Fibroblast of villous mesenchyme (primary cell): ENCODE measurements around the gene OR7G2. TPM values are rescaled to one million over a fixed set of nuclear protein-coding genes. Genes with fewer than 3 reads are reported as not detected.
A peak's percentile ranks its signal among the peaks of the same experiment; 100 is the strongest.
"Not testable (repeated sequence)": the region's sequence is repeated elsewhere in the genome, so short reads cannot be mapped to it uniquely, and the experiment has no call there.

ENCODE experiments used
- DNase-seq: peaks from one replicate; pipeline ENCODE4 v3.0.0-alpha.2; 2010; ENCODE audit warnings: low read depth
- H3K4me3 ChIP-seq: 2 replicates; pipeline ENCODE4 v1.5.1; 2011; ENCODE audit warnings: low read depth, mild to moderate bottlenecking, low read length
- total RNA-seq: library from RNA; depleted of rRNA; stranded (reverse); fragments of >200 nt; gene quantifications from 2 replicates; pipeline ENCODE4 v1.2.3, GENCODE V29; 2012
- TF ChIP-seq, protein P1 (sequence below): IDR thresholded peaks from 2 replicates; pipeline ENCODE4 v1.5.1; 2012; ENCODE audit warnings: low read depth, mild to moderate bottlenecking, low read length; ENCODE audit not compliant: insufficient read depth

Gene OR7G2
- total RNA-seq, 1 donor = not detected

DNA sequence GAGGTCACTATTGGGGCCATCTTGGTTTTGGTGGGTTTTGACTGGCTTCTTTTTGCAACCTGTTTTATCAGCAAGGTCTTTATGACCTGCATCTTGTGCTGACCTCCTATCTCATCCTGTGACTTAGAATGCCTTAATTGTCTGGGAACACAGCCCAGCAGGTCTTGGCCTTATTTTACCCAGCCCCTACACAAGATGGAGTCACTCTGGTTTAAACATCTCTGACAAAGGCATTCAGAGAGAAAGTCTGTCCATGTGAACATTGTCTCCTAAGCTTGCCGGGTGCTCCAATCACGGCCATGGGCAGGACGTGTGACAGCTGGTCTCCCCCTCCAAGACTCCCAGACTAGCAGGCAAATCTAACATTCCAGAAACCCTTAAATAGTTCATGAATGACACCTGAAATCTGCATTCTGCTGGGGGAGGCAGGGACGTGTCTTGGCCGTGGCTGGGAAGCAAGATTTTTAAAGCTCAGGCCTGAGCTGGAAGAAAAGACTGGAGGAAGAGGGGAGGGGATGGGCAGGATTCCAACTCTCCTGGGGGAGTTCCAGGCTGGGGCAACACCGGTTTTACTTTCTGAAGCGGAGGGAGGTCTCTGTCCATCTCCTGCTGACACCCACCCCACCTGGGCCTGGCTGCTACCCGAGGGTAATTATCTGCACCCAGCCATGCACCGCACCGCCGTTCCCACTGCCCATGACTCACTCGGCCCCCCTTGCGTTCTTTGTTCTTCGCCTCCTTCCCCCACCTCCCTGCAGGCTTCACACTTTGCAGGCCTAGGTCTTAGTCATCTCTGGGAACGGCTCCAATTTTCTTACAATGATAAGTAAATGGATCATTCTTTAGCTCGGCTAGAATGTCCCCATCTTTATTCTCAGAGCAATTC, 32.0 kb downstream of the OR7G2 start:
- TF ChIP-seq, protein P1, sequence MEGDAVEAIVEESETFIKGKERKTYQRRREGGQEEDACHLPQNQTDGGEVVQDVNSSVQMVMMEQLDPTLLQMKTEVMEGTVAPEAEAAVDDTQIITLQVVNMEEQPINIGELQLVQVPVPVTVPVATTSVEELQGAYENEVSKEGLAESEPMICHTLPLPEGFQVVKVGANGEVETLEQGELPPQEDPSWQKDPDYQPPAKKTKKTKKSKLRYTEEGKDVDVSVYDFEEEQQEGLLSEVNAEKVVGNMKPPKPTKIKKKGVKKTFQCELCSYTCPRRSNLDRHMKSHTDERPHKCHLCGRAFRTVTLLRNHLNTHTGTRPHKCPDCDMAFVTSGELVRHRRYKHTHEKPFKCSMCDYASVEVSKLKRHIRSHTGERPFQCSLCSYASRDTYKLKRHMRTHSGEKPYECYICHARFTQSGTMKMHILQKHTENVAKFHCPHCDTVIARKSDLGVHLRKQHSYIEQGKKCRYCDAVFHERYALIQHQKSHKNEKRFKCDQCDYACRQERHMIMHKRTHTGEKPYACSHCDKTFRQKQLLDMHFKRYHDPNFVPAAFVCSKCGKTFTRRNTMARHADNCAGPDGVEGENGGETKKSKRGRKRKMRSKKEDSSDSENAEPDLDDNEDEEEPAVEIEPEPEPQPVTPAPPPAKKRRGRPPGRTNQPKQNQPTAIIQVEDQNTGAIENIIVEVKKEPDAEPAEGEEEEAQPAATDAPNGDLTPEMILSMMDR = no peak
- H3K4me3 ChIP-seq = no peak overlapping the region
- DNase-seq = peak; percentile 79

- DNase-seq = no peak
- H3K4me3 ChIP-seq = no peak overlapping the region
- TF ChIP-seq, protein P1 = no peak
Observed at GRCh38 chr19:9073806-9074205, 33.5 kb downstream of the OR7G2 start.

- DNase-seq = not testable (repeated sequence)
Observed at GRCh38 chr19:9071720-9072119, 35.6 kb downstream of the OR7G2 start.

DNA sequence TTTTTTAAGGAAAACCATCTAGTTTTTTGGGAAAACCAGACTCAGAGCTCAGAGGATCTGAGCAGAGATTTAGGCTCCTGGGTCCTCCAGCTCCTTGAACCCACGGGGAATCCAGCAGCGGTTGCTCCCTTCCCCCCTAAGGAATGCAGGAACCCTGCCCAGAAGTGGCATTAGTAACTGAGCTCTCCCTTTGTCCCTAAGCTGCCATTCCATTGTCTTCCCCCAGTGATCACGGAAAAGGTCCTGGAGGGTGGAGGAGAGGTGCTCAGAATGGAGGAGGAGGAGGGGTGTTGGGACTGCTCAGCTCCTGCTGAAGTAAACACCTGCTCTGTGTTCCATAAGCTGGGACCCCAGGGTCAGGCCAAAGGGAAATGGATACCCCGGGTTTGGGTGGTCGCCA, 37.2 kb downstream of the OR7G2 start:
- DNase-seq = no peak
- TF ChIP-seq, protein P1 = no peak
- H3K4me3 ChIP-seq = no peak overlapping the region

More at GRCh38 chr19:9071720-9072119, 35.6 kb downstream of the OR7G2 start:
- not testable (repeated sequence) for H3K4me3 ChIP-seq

DNA sequence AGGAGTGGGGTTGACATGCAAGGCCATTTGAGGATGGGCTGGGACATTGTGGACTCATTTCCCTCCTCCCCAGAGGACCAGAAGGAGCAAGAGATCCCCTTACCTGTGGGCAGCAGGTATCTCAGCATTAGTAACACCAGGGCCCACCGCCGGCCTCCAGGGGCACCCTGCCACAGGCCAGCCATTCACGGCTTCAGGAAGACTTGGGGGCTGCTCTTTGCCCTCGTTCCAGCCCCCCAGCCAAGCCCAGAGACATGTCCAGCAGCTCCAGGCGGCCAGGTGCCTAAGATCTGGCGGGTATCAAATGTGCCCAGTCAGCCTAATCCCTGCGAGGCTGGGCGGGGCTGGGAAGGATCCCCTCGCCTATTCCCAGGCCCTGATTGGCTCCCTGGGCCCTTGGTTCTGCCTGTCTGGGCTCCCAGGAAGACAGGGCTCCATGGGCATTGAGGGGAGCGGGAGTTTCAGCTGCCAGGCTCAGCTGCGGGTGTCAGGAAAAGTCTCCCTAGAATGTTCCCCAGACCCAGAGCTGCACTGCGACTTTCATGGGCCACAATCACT, 41.7 kb downstream of the OR7G2 start:
- H3K4me3 ChIP-seq = no peak overlapping the region
- TF ChIP-seq, protein P1 = no peak
- DNase-seq = no peak

DNA sequence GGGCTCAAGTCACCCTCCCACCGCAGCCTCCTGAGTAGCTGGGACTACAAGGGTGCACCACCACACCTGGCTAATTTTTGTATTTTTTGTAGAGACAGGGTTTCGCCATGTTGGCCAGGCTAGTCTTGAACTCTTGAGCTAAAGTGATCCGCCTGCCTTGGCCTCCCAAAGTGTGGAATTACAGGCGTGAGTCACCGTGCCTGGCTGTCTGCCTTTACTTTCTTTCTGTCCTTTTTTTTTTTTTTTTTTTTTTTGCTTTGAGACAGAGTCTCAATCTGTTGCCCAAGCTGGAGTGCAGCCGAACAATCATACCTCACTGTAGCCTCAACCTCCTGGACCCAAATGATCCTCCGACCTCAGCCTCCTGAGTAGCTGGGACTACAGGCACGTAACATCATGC, 45.4 kb downstream of the OR7G2 start:
- TF ChIP-seq, protein P1 = no peak
- no peak for DNase-seq
- H3K4me3 ChIP-seq = no peak overlapping the region

GRCh38 chr19:9060564-9061340, 46.5 kb downstream of the OR7G2 start:
- no peak for DNase-seq

More at GRCh38 chr19:9060564-9061340, 46.5 kb downstream of the OR7G2 start:
- no peak overlapping the region for H3K4me3 ChIP-seq
- TF ChIP-seq, protein P1 = no peak
